HS-5 (cell line): ENCODE results near the gene HERC4.

Experiments
- DNase-seq: peaks from one replicate; pipeline ENCODE4 v3.0.0-alpha.2; 2012; ENCODE audit warnings: low read depth

The HERC4 gene, protein sequence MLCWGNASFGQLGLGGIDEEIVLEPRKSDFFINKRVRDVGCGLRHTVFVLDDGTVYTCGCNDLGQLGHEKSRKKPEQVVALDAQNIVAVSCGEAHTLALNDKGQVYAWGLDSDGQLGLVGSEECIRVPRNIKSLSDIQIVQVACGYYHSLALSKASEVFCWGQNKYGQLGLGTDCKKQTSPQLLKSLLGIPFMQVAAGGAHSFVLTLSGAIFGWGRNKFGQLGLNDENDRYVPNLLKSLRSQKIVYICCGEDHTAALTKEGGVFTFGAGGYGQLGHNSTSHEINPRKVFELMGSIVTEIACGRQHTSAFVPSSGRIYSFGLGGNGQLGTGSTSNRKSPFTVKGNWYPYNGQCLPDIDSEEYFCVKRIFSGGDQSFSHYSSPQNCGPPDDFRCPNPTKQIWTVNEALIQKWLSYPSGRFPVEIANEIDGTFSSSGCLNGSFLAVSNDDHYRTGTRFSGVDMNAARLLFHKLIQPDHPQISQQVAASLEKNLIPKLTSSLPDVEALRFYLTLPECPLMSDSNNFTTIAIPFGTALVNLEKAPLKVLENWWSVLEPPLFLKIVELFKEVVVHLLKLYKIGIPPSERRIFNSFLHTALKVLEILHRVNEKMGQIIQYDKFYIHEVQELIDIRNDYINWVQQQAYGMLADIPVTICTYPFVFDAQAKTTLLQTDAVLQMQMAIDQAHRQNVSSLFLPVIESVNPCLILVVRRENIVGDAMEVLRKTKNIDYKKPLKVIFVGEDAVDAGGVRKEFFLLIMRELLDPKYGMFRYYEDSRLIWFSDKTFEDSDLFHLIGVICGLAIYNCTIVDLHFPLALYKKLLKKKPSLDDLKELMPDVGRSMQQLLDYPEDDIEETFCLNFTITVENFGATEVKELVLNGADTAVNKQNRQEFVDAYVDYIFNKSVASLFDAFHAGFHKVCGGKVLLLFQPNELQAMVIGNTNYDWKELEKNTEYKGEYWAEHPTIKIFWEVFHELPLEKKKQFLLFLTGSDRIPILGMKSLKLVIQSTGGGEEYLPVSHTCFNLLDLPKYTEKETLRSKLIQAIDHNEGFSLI

GRCh38 chr10:68074775-68075549, at the start of gene HERC4:
Gene HERC4 (minus strand): TSS chr10:68075283. CDS start chr10:68073108, 2,175 bp downstream.
- peak; percentile 66 for DNase-seq

- no peak for DNase-seq
Measured at GRCh38 chr10:68124718-68125117, 49.6 kb upstream of the HERC4 start.

DNA sequence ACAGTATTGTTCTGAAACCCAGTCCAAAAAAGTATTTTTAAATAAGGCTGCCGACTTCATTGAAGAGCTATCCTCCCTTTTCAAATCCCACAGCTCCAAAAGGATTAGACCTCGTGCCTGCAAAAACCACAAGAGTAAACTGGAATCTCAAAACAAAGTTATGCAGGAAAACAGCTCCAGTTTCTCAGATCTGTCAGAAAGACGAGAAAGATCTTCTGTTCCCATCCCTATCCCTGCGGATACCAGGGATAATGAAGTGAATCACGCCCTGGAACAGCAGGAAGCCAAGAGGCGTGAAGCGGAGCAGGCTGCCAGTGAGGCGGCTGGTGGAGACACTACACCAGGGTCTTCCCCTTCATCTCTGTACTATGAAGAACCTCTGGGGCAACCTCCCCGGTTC, 46.8 kb upstream of the HERC4 start:
- DNase-seq = no peak

DNA sequence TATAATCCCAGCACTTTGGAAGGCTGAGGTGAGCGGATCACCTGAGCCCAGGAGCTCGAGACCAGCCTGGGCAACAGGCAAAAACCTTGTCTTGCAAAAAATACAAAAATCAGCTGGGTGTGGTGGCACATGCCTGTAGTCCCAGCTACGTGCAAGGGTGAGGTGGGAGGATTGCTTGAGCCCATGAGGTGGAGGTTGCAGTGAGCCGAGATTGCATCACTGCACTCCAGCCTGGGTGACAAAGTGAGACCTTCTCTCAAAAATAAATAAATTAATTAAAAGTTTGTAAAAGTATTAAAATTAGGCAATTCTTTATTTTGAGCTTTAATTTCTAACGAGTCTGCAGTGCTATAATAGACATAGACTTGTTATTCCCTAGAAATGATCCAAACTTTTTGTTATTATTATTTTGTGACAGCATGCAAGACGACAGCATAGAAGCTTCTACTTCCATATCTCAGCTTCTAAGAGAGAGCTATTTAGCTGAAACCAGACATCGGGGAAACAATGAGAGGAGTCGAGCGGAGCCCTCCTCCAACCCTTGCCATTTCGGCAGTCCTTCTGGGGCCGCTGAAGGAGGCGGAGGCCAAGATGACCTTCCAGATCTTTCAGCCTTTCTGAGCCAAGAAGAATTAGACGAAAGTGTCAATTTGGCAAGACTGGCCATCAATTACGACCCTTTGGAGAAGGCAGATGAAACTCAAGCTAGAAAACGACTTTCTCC, 46.1 kb upstream of the HERC4 start:
- DNase-seq = no peak

- no peak for DNase-seq
Measured at GRCh38 chr10:68118657-68119056, 43.6 kb upstream of the HERC4 start.

DNA sequence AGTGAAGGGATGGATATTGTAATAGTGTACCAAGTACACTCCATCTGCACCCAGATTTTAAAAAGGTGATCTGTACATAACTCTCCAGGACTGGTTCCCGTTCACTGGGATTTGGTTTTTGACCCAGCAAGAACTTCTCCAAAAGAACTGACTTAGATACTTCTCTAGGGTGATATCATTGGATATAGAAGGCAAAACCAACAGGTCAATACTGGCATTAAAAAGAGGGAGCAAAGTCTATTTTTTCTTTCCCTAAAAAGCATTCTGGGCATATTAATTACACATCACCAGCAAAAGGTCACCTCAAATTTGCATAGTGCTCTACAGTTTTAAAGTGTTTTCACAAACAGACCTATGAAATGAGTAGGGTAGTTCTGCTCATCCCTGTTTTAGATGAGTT, 37.8 kb upstream of the HERC4 start:
- DNase-seq = no peak

GRCh38 chr10:68111584-68111983, 36.5 kb upstream of the HERC4 start:
- DNase-seq = no peak

DNA sequence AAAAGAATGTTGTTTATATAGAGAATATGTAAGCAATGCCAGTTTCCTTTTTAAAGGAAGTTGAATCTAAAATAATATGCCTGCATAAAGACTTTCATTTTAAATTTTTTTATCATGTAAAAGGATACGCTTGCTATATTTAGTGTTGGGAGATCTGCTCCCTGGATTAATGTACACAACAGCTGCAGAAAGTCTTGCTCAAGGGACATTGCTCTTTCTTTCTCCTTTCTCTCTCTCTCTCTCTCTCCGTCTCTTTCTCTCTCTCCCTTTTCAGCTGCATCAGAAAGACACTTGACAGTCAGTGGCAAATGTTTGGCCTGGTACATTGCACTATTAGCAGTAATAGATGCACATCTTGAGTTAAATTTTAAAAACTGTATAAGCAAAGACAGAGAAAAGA, 34.9 kb upstream of the HERC4 start:
- no peak for DNase-seq

GRCh38 chr10:68109331-68109730, 34.2 kb upstream of the HERC4 start, which contains the start of gene MYPN:
Gene MYPN (plus strand): TSS chr10:68109488. CDS start chr10:68121439, 11,951 bp downstream.
- no peak for DNase-seq

DNA sequence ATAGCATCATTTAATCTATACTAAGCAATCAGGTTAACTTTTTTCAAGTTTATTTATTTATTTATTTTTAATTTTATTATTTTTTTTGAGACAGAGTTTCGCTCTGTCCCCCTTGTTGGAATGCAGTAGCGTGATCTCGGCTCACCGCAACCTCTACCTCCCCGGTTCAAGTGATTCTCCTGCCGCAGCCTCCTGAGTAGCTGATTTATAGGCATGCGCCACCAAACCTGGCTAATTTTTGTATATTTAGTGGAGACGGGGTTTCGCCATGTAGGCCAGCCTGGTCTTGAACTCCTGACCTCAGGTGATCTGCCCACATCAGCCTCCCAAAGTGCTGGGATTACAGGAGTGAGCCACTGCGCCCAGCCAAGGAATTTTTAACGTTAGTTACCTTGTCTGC, 33.6 kb upstream of the HERC4 start:
- no peak for DNase-seq

GRCh38 chr10:68108051-68108450, 33.0 kb upstream of the HERC4 start:
- no peak for DNase-seq

- no peak for DNase-seq
Measured at GRCh38 chr10:68107651-68108050, 32.6 kb upstream of the HERC4 start.

DNA sequence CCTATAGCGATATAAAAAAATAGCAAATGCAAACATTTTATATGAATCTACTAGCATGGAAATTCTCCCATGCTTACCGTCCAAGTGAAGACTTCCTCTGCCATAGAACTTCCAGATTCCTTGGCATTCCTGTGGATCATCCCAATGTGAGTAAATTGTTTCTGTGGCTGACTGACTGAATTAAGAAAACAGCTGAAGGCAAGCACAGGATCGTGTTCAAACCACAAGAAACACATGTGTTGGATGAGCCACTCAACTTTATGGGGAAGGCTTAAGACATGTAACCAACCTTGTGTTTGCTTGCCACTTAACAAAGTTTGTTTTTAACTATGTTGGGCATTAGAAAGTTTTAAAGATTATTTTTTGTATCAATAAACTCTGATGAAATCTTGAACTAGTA, 31.6 kb upstream of the HERC4 start:
- peak; percentile 82 for DNase-seq

- DNase-seq = no peak
Measured at GRCh38 chr10:68105820-68106219, 30.7 kb upstream of the HERC4 start.

DNA sequence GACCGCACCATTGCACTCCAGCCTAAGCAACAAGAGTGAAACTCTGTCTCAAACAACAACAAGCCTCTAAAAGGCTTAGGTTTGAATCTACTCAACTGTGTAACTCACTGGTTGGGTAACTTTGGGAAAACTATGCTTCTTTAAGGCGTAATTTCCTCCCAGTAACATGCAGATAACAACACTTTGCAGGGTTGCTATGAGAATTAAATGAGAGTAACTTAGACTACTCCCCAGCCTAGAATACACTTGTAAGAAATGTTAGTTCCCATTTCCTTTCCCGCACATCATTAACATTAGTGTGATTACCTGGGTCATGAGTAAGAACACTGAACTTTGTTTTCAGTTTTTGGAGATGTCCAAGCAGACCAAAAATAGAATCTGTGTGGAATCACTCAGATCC, 28.8 kb upstream of the HERC4 start:
- no peak for DNase-seq

DNA sequence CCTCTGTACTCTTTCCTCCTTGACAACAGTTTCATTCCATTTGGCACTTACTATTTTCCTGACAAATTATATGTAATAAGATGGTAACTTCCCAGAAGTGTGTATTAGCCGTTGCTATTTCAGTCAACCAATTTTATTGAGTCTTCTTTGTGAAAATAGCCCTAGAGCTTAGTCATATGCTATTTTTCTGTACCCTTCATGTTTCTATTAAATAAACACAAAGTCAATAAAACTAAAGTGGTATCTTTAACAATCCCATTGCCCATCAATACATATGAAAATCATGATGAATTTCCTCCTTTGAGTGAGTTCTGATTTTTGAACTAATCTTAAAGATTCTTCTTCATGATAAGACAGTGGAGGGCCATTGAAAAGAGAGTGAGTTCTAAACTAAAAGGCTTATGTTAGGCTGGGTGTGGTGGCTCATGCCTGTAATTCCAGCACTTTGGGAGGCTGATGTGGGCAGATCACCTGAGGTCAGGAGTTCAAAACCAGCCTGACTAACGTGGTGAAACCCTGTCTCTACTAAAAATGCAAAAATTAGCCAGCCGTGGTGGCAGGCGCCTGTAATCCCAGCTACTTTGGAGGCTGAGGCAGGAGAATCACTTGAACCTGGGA, 28.3 kb upstream of the HERC4 start:
- DNase-seq = no peak

DNA sequence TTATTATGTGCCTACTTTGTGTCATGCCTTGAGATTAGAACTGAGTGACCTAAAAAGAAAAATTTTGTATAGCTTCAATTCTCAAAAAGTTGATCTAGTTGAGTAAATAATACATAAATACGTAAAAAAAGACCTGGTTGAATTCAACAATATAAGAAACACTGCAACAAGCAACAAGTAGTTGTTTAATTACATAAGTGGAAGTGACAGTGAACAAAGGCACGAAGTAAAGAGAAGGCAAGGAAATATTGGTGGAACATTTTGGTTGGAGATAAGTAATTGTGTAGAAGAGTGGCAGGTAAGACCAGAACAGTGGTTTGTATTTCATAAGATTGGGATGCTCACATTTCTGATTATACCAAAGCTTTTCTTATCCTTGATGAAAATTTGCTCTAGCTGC, 26.0 kb upstream of the HERC4 start:
- no peak for DNase-seq

DNA sequence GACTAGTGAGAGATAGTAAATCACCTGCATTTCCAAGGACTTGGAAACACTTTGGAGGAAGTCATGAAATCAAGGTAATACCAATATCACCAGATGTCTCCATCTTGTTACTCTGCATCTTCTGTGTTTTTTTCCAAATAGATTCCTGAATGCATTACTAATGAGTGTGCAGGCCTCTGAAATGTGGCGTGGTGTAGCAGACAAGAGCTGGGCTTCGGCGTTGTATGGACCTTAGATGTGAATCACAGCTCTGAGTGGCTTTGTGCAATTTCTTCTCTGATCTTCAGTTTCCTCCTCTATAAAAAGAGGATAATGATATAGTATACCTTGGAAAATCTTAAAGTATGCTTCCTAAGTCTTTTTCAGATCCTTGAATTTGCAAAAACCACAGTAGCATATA, 24.7 kb upstream of the HERC4 start:
- DNase-seq = no peak

DNA sequence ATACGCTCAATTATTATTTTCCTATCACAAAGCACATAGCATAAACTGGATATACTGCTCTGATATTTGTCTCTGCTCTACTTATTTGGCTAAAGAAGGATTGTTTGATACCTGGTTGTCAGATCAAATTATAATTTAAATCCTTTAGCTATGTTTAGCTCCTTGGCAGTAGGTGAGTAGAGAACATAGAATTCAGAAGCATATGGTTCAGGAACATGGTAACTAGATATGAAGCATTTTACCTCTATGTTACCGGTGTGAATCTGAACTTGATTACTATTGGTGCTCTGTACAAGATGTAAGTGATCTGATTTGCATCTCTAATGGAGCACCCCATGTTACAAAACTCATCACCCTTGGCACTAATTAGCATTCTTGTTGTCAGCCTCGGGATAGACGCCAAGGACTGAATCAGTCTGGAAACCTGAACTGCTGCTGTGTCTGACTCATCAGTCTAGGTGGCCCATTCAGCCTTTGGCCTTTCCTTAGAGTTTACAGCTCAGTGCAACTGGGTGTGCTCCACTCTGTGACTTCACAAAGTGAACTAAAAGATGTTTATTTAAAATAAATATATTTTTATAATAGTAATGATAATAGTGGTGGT, 21.9 kb upstream of the HERC4 start:
- DNase-seq = peak; percentile 92

DNA sequence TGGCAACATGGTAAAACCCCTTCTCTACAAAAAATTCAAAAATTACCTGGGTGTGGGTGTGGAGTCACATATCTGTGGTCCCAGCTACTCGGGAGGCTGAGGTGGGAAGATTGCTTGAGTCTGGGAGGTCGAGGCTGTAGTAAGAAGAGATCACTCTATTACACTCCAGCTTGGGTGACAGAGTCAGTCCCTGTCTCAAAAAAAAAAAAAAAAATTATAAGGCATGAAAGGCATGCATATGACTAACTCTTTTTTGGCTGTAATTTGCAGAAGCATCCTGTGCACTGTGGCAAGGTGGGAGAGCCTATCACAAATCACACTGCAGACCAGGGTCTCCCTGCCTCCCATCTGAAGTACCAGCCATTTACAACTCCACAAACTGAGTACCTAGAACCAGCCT, 20.1 kb upstream of the HERC4 start:
- DNase-seq = no peak
